HG02610 (cell line): Measurements from ENCODE around the gene ZFPM1.

Experiments
- ATAC-seq: cut with Tn5 transposase; IDR thresholded peaks from one replicate; pipeline ENCODE4 v1.9.1; 2021; ENCODE audit warnings: mild to moderate bottlenecking, moderate library complexity; ENCODE audit not compliant: unreplicated experiment

Gene ZFPM1

DNA sequence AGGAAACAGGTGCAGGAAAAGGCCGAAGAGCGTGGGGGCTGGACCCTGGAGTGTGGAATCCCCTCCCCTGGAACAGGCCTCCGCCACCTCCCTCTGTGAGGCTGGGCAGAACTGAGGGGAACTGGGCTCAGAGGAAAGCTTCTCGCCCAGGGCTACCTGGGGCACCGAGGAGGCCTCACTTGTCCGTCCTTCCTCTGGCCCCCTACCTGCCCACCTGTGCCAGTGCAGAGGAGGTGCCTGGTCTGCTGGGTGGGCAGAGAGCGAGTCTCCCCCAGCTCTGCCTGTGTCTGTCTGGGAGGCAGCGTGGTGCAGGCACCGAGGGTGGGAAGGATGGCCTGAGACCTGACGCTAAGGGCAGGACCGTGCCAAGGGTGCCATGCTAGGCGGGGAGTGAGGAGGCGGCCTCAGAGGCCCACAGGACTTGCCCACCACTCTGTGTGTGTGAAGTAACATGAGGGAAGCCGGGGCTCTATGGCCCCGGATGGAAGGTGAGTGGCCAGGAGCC, 42.2 kb downstream of the ZFPM1 start:
- no peak for ATAC-seq

DNA sequence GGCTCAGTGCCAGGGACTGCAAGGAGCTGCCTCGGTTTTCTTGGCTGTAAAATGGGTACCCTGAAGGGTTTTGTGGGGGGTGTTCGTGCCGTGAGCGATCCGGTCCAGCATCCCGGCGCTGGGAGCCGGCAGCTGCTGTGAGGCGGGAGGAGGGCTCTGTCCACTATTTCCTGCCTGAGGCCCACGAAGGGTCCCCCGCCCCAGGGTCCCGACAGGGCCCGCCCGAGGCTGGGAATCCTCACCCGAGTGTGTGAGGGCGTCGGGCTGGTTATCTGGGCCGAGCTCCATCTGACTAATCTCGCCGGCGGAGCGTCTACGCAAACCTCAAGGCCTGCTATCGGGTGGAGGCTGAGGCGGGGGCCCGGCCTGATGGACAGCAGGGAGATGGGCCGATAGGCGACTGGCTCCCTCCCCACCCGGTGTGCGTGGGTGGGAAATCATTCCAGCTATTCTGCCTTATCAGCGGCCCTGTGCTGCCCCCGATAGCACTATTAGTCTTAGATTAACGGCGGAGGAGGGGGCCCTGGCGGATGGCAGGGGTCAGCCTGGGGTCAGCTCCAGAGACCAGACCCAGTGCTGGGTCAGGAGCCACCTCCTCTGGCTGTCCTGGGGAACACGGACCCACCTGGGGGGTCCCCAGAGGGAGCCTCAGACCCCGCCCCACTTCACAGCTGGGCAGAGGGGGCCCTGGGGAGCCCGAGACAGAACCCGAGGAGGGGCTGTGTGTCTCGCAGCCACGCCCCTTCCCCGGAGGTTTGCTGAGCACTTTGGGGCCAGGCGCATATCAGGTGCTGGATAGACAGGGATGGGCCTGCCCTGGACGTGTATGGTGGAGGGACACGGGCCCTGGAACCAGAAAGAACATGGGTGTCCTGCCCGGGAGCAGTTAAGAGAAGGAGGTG, 44.7 kb downstream of the ZFPM1 start:
- no peak for ATAC-seq

DNA sequence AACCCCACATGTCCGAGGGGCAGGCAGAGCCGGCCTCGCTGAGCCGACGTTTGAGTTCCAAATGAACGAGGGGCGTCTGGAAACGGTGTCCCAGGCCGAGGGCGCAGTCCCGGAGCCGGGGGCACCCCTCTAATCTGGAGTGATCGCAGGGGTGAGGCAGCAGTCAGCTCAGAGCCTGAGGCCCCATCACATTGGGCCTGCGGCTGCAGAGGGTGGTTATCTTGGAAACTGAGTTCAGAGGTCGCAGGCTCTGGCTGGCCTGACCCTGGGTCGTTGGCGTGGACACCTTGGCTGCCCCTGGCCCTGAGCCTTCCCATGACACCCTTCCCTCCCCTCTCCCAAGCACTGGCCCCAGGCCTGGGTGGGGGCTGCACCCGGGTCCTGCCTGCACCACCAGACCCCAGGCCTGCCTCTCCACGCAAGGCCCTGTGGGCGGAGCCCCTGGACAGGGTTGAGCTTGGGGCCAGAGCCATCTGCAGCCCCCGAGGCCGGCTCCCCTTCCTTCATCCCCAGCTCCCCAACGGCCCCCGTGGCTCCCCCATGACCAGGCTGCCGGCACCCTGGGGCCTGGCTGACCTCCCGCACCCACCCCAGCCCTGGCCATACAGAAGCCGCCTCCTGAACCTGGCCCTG, 45.6 kb downstream of the ZFPM1 start:
- no peak for ATAC-seq

DNA sequence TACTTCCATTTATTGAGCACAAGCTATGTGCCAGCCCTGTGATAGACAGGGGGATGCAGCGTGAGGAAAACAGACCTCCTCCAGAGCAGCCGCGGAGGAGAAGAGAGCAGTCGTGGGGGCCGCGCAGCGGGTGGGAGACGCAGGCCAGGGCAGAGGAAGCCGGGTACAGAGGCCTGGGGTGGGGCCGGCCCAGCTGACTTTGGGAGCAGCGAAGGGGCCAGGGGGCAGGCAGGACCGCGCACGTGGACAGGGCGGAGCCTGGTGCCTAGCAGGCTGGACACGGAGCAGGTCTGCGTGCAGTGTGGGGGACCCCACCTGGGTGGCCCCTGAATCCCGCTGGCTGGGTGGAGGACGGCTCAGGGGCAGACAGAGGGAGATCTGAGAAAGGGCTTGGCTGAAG, 46.2 kb downstream of the ZFPM1 start:
- ATAC-seq: no peak

DNA sequence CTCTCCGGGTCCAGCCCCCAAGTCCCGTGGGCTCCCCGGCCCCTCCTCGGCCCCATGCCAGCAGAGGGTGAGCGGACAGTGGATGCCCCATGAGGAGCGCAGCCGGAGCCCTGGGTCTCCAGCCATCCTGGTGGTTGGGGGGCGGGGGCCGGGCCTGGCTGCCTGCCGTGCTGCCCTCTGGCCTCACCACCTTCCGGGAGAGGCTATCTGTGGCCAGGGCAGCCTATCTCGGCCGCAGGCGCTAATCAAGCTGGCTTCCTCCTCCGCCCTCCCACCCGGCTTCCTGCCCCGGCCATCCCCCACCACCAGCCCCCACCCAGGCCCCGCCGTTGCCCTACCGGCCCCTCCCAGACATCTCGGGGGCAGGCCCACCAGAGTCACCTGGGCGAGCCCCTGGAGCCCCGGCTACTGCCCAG, 46.8 kb downstream of the ZFPM1 start:
- ATAC-seq: no peak

DNA sequence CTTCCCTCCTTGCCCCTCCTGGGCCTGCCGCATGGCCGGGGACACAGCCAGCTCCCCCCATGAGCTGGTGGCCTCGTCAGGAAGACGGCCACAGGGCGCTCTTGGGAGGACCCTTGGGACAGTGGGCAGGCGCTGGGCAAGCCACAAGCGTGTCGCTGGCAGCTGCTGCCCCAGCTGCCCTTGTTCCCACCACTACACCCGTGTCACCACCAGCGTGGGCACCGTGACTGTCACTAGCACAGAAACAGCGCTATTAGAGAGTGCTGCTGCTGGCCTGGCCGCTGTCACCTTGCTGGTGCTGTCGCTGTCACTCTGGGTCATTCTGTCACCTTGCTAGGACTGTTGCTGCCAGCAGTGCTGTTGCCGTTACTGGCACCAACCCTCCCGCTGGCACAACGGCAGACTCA, 47.2 kb downstream of the ZFPM1 start:
- no peak for ATAC-seq

DNA sequence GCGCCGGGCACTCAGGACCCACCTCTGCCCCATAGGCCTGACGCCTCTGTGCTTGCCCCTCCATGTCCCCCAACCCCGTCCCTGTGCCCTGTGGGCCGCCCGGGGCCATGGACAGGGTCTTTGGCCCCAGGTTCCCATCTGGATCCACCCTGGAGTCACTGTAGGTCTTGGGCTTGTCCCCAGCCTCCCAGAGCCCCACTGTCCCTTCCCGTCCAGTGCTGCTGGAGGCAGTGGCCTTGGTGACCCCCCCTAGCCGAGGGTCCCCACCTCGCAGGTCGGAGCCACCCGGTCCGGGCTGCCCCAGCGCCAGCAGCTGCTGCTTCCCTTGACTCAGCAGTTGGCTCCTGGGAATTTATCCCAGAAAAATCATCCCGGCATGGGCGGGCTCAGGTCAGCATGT, 49.3 kb downstream of the ZFPM1 start:
- no peak for ATAC-seq

DNA sequence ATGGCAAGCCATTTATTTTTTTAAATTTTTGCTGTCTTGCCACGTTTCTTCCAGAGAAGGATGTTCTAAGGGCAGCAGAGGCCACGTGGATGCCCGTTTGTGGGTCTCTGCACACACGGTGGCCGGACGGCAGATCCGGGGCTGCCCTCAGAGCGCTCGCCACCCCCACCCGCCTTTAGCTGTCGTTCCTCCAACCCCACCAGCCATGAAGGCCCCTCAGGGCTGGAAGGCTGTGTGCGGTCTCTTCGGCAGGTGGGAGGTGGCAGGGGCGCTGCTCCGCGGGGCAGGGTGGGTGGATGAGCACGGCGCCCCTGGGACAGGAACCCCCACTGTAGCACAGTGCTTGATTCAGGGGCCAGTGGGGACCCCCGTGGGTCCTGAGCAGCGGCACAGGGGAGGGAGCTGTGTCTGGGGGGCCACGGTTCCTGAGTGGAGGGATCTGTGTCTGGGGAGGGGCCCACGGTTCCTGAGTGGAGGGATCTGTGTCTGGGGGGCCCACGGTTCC, 49.7 kb downstream of the ZFPM1 start:
- no peak for ATAC-seq

DNA sequence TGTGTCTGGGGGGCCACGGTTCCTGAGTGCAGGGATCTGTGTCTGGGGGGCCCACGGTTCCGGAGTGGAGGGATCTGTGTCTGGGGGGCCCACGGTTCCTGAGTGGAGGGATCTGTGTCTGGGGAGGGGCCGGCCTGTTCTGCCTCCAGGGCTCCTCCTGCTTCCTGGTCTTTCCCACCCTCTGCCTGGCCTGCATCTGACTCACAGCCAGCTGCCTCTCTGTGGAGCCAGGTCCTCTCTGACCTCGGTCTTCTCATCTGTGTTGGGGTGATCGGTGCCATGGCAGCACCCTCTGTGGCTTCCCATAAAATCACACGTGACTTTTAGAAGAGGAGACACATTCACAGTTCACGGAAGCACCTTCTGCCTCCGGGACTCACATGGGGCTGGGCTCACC, 50.3 kb downstream of the ZFPM1 start:
- ATAC-seq: no peak

DNA sequence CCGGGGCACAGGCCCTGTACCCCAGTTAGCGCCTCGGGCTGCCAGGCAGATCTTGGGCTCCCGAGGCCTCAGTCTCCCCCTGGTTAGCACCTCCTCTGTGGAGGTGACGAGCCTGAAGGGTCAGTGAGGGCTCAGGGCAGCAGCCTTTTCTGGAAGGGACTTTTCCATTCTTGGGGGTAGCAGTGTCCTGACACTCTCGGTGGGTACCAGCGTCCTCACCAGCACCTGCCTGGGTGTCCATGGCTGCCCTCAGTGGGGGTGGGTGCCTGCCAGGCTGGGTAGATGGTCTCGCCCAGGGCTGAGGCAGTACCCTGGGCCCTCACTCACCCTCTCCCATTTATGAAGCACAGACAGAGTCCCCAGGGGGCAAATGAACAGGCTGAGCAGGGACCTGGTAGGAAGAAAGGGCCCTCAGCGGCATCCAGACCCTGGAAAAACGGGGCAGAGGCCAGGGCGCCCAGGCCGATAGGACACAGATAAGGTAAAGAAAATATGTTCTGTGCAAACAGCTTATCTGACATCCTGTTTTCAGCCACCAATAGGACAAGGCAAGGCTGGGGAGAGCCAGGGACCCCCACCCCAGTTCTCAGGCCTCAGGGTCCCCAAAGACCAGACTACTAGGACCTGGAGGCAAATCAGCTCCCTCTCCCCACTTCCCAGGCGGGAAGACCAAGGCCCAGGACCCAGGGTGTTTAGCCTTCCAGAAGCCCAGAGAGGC, 50.9 kb downstream of the ZFPM1 start:
- no peak for ATAC-seq

DNA sequence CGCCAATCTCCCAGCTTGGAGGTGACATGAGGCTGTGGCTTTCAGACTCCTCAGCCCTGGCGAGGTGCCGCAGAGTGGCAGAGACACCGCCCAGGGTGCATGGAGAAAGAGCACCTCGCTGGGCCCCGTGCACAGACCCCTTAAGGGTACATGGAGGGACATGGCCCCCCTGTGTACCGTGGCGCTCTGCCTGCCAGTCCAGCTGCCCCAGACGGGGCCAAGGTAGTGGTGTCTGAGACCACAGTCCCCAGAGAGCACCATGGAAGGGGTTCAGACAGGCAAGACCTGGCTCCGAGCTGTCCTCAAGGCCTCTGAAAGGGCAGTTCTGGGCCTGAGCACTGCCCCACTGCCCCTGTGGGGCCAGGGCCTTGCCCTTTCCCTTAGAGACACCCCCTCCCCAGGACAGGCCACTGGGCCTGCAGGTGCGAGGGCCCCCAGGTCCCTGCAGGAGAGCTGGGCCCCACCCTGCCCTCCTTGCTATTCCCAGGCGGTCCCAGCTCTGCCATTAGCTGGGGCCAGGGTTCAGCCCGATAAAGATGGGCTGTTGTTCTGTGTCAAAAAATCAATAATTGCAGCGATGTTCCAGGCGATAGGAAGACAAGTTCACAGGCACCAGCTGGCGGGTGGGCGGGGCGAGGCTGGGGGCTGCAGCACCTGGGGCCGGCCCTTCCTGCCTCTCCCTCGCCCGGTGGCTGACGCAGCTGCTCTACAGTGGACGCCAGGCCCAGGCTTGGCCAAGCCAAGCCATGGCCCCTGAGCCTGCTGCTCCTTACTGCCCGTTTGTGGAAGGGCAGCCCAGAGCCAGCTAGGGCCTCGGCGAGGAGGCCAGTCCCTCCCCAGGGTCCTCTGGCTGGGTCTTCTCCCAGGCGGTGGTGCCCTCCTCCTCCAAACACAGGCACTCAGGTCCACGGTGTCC, 51.7 kb downstream of the ZFPM1 start:
- ATAC-seq: no peak

DNA sequence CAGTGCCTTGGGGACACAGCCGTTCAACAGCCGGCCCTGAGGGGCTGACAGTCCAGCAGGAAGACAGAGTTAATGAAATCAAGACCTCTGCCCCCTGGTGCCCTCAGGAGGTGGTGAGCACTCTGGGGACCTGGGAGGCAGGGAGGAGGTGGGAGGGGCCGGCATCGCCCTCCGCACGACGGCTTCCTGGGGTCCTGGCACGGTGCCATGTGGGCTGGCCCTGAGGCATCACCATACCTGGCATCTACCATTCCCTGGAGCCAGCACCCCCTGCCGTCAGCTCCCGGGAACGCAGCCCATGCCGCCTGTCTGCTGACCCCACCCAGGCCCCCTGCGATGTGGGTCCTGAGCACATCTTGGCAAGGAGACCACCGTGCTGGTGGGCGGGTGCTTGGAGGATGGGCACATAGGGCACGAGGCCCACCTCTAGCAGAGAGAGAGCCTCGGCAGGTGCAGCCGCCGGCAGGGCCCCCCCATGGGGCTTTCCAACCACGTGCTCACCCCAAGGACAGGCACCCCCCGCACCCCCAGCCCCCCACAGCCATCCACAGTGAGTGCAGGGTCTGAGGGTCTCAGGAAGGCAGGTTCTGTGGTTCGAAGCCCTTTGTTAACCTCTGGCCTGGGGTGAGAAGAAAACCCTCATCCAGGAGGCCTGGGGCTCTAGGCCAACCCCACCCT, 52.5 kb downstream of the ZFPM1 start:
- no peak for ATAC-seq

DNA sequence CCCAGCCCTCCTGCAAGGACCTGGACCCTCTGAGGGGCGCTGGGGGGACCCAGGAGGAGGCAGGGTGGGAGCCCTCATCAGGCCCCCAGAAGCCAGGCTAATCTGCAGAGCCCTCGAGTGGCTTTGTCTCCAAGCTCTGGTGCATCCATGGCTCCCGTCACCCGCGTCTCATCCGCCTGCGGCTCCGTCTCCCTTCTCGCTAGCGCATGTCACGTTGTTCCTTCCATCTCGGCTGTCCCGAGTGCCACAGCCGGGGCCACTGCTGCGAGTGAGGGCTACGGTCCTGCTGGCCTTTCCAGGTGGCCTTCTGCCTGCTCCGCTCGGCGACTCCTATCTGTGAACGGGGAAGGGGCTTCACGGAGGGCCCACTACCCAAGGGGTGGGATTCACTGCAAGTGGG, 53.6 kb downstream of the ZFPM1 start:
- ATAC-seq: no peak

DNA sequence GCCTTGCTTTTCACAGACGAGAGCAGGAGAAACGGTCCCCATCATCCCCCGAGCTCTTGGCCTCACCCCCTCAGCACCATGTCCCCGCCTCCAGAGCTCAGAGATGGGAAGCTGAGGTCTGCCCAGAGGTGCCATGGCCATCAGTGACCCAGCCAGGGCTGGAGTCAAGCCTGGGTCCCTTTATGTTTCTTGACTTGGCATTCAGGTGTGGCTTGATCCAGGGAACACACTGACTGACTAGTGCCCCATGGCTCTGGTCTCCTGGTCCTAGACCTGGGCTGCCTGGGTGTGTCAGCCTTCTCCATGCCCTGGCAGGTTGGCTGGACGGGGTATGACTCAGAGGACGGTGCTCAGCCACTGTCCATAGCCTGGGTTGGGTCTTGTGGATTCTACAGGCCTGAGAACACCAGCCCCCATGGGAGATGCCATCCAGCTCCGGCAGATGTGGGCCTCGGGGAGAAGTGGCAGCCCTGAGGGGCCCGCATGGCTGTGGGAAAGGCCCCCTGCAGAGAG, 54.2 kb downstream of the ZFPM1 start:
- no peak for ATAC-seq

DNA sequence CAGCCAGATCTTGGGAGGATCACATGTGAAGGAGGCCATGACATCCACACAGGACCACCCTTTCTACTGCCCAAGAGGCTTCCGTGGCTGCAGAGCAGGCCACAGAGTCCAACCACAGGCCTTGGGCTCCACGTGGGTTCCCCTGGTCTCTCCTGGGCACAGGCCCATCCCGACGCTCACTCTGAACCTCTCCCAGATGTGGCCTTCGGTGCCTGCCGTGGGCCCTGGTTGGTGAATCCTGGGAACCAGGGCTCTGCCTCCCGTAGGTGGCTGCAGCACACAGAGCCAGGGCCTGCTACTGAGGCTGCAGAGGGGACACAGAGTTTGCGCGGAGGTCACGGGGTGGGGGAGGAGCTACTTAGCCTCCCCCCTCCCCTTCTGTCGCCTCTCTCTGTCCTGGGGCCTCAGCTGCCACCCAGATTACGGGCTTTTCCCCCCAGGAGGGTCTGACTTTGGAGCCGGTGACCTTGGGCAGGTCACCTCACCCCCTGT, 55.3 kb downstream of the ZFPM1 start:
- no peak for ATAC-seq

DNA sequence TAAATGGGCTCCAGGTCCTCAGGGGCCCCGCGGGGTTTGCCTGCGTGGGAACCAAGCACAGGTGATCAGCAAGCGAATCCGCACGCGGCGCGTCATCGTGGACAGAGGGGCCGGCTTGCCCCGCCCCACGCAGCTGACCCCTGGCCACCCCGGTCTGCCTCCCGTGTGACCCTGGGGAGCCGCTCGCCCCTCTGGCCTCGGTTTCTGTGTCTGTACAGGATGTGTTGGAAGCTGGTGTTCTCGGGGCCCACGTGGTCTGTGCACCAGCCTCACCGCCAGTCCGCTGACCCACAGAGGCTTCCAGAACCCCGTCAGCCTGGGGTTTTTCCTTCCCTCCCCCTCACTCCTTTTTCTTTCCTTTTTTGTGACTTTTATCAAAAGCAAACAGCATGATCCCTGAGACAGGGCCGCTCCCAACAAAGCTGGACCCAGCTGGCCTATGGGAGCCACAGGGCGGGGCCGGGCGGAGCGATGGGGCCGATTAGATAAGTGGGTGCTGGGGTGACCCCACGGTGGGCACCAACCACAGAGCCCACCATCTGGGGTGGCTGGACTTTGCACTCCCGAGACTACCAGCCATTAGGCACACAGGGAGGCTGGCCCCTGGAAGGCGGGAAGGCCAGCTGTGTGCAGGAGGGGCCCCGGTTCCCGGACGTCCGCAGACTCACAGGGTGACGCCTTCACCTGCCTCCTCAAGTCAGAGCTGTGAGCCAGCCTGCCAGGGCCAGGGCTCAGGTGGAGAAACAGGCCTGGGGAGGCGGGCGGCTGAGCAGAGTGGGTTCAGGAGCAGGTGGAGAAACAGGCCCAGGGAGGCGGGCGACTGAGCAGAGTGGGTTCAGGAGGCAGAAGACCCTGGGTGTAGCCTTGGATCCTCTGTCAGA, 56.0 kb downstream of the ZFPM1 start:
- no peak for ATAC-seq

DNA sequence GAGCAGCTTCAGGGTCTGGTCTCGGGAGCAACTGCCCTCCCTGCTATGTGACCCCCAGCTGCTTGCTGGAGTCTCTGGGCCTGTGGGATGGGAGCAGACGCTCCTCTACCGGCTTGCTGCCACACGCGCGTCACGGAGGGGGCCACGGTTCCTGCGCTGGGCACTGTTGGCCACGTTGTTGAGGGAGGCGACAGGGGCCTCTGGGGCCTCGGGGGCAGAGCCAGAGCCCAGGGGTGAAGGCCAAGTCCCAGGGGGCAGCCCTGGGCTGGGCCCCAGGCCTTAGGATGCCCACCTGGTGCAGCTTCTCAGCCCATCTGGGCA, 56.6 kb downstream of the ZFPM1 start:
- no peak for ATAC-seq

DNA sequence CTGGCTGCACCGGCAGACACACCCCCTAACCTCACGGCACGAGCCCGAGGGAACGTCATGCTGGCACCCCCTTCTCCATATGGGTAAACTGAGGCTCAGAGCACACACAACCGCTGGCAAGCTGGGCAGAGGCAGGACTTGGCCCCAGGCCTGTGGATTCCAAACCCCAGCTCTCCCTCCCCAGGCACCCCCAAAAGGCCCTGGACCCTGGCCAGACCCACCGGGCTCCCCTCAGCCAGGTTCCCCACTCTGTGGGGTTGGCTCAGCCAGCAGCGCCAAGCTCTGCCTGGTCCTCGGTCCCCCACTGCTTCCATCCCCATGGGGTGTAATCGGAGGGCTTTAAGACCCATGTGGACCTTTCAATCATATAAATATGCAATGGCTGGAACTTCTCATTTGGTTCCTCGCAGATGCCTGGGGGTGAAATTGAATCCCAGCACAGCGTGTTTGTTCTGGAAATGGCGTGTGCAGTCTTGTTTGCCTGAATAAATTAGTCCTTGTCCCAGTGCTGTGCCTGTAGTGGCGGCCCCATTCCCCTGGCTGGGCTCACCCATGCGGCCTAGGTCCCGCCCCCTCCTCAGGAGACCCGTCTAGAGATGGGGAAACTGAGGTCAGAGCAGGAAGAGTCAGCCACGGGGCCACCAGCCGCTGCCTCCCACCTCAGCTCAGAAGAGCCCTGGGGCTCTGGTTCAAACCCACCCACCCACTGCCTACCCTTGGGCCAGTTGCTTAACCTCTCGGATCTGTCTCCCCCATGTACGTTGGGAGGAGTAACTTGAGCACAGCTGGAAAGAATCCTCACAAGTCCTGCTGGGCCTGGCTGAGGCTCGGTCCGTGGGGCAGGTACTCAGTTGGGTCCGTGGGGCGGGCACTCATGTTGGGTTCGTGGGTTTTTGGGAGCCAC, 57.3 kb downstream of the ZFPM1 start:
- no peak for ATAC-seq
